Keratinocyte (primary cell): ENCODE measurements around the gene TARM1.

Experiments used
- EZH2 ChIP-seq: IDR thresholded peaks from one replicate; pipeline ENCODE4 v1.6.1; 2012; ENCODE audit warnings: inconsistent platforms, mild to moderate bottlenecking, low read length, moderate library complexity
- TF ChIP-seq, protein P1 (sequence below), 3 experiments: IDR thresholded peaks in 1 of 3; conservative IDR thresholded peaks in 1 of 3; optimal IDR thresholded peaks in 1 of 3; 2 replicates in 2 of 3; 3 replicates in 1 of 3; pipeline versions ENCODE3 to v1.5.1; 2011; ENCODE audit warnings: low read length in 3 of 3, mild to moderate bottlenecking in 3 of 3, moderate library complexity in 2 of 3, control low read depth in 1 of 3, inconsistent platforms in 1 of 3; ENCODE audit not compliant: insufficient read depth in 2 of 3; ENCODE audit errors: extremely low read depth in 1 of 3

DNA sequence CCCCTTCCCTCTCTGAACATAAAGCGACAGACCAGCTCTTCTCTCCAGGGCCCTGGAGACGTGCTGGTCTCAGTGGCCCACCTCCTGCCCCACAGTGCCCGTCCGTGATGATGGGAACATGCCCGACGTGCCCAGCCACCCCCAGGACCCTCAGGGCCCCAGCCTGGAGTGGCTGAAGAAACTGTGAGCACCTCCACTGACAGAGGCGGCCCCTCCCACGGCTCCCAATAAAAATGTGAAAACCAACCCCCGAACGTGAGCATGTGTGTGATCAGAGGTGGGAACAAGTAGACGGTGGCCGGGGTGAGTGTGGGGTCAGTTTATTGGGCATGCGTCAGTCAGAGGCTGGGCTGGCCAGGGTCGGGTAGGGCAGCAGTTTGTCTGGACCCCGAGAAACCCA lies 25.6 kb upstream of the TARM1 start:
- TF ChIP-seq, protein P1, sequence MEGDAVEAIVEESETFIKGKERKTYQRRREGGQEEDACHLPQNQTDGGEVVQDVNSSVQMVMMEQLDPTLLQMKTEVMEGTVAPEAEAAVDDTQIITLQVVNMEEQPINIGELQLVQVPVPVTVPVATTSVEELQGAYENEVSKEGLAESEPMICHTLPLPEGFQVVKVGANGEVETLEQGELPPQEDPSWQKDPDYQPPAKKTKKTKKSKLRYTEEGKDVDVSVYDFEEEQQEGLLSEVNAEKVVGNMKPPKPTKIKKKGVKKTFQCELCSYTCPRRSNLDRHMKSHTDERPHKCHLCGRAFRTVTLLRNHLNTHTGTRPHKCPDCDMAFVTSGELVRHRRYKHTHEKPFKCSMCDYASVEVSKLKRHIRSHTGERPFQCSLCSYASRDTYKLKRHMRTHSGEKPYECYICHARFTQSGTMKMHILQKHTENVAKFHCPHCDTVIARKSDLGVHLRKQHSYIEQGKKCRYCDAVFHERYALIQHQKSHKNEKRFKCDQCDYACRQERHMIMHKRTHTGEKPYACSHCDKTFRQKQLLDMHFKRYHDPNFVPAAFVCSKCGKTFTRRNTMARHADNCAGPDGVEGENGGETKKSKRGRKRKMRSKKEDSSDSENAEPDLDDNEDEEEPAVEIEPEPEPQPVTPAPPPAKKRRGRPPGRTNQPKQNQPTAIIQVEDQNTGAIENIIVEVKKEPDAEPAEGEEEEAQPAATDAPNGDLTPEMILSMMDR (optimal IDR thresholded peaks at IDR 0.05 in 1 of 3, IDR thresholded peaks at IDR 0.05 in 1 of 3, conservative IDR thresholded peaks at IDR 0.05 in 1 of 3; ENCODE audit: extremely low read depth in 1 of 3, insufficient read depth in 2 of 3, low read length in 3 of 3): no peak
- no peak for TF ChIP-seq EZH2
